ENCODE results near the gene IMPA2.
A peak's percentile ranks its signal among the peaks of the same experiment; 100 is the strongest.
"Not testable (repeated sequence)": the region's sequence is repeated elsewhere in the genome, so short reads cannot be mapped to it uniquely, and the experiment has no call there.

Gene IMPA2

GRCh38 chr18:11963991-11964484 is 17.3 kb upstream of the IMPA2 start:
- DNase-seq: no peak

- DNase-seq: no peak
These were observed 11.1 kb upstream of the IMPA2 start for GRCh38 chr18:11969904-11970835.

GRCh38 chr18:11970836-11971226 is 10.5 kb upstream of the IMPA2 start:
- DNase-seq: not testable (repeated sequence)

- DNase-seq: no peak
These were observed 8.7 kb upstream of the IMPA2 start for GRCh38 chr18:11972371-11973174.

- DNase-seq: no peak
These were observed 6.5 kb upstream of the IMPA2 start for GRCh38 chr18:11974741-11975325.

- DNase-seq: no peak
These were observed 5.6 kb upstream of the IMPA2 start for GRCh38 chr18:11975723-11976122.

- DNase-seq: no peak
These were observed 4.8 kb upstream of the IMPA2 start for GRCh38 chr18:11976315-11977152.

GRCh38 chr18:11977153-11977466 is 4.2 kb upstream of the IMPA2 start:
- no peak for DNase-seq

- DNase-seq: no peak
These were observed 2.4 kb upstream of the IMPA2 start for GRCh38 chr18:11978956-11979355.

GRCh38 chr18:11980163-11980493 is 1.2 kb upstream of the IMPA2 start:
- DNase-seq: no peak

- DNase-seq: peak; percentile 94
These were observed 664 bp upstream of the IMPA2 start for GRCh38 chr18:11980494-11981191.

- DNase-seq: peak; percentile 9
These were observed 448 bp downstream of the IMPA2 start for GRCh38 chr18:11981543-11982366.

- no peak for DNase-seq
These were observed 1.7 kb downstream of the IMPA2 start for GRCh38 chr18:11982981-11983380.

- DNase-seq: no peak
These were observed 2.3 kb downstream of the IMPA2 start for GRCh38 chr18:11983592-11983991.

- DNase-seq: no peak
These were observed 2.8 kb downstream of the IMPA2 start for GRCh38 chr18:11984091-11984490.

- DNase-seq: no peak
These were observed 4.3 kb downstream of the IMPA2 start for GRCh38 chr18:11985586-11985985.

GRCh38 chr18:11986061-11986460 is 4.8 kb downstream of the IMPA2 start:
- DNase-seq: no peak

GRCh38 chr18:11987527-11987926 is 6.2 kb downstream of the IMPA2 start:
- DNase-seq: no peak

GRCh38 chr18:11989174-11989573 is 7.9 kb downstream of the IMPA2 start:
- DNase-seq: no peak

GRCh38 chr18:11989966-11990380 is 8.7 kb downstream of the IMPA2 start:
- DNase-seq: no peak

GRCh38 chr18:11990539-11990938 is 9.2 kb downstream of the IMPA2 start:
- no peak for DNase-seq
